NCI-H2227 (cell line): Measurements from ENCODE around the gene NBPF1.
"Not testable (repeated sequence)": the region's sequence is repeated elsewhere in the genome, so short reads cannot be mapped to it uniquely, and the experiment has no call there.

Experiments used
- DNase-seq: peaks from one replicate; lab custom pipeline; 2025; ENCODE audit not compliant: unreplicated experiment; lab: John Stamatoyannopoulos, UW

Gene NBPF1

GRCh38 chr1:16623812-16624719 is 10.7 kb upstream of the NBPF1 start:
- peak; percentile 47 for DNase-seq

GRCh38 chr1:16623337-16623736 is 10.0 kb upstream of the NBPF1 start:
- not testable (repeated sequence) for DNase-seq

- not testable (repeated sequence) for DNase-seq
Measured at GRCh38 chr1:16621681-16622315, 8.4 kb upstream of the NBPF1 start.

GRCh38 chr1:16621300-16621658 is 7.9 kb upstream of the NBPF1 start:
- peak; percentile 66 for DNase-seq

- not testable (repeated sequence) for DNase-seq
Measured at GRCh38 chr1:16619803-16620501, 6.6 kb upstream of the NBPF1 start.

GRCh38 chr1:16618719-16619118 is 5.4 kb upstream of the NBPF1 start:
- peak; percentile 37 for DNase-seq

GRCh38 chr1:16617778-16618580 is 4.6 kb upstream of the NBPF1 start:
- no peak for DNase-seq

- DNase-seq, result no peak
Measured at GRCh38 chr1:16617114-16617631, 3.8 kb upstream of the NBPF1 start.

- no peak for DNase-seq
Measured at GRCh38 chr1:16615253-16616252, 2.2 kb upstream of the NBPF1 start.

- DNase-seq, result no peak
Measured at GRCh38 chr1:16614361-16615252, 1.2 kb upstream of the NBPF1 start.

- DNase-seq, result peak; percentile 79
Measured at GRCh38 chr1:16612332-16613172, 812 bp downstream of the NBPF1 start.

GRCh38 chr1:16611981-16612331 is 1.4 kb downstream of the NBPF1 start:
- peak; percentile 45 for DNase-seq

GRCh38 chr1:16611164-16611563 is 2.2 kb downstream of the NBPF1 start:
- DNase-seq, result not testable (repeated sequence)

GRCh38 chr1:16610553-16610952 is 2.8 kb downstream of the NBPF1 start:
- not testable (repeated sequence) for DNase-seq

- not testable (repeated sequence) for DNase-seq
Measured at GRCh38 chr1:16609761-16610160, 3.6 kb downstream of the NBPF1 start.

GRCh38 chr1:16608838-16609560 is 4.4 kb downstream of the NBPF1 start:
- DNase-seq, result no peak
